A673 (cell line): ENCODE data around the gene AIP.

Experiments used
- EZH2 ChIP-seq: fragments of 200-600 bp; sonication (generic); IDR thresholded peaks from 2 replicates; pipeline ENCODE4 v1.6.1; 2017; ENCODE audit warnings: borderline replicate concordance, low read depth, mild to moderate bottlenecking, mixed read lengths, antibody characterized with exemption, low read length; ENCODE audit not compliant: poor library complexity, severe bottlenecking
- TF ChIP-seq, protein P1 (sequence below): fragments of 300-800, 200-600 bp; sonication (generic); conservative IDR thresholded peaks from 2 replicates; pipeline ENCODE4 v1.5.1; 2017; ENCODE audit warnings: low read depth, mild to moderate bottlenecking, antibody characterized with exemption, low read length, moderate library complexity, mixed read lengths

DNA sequence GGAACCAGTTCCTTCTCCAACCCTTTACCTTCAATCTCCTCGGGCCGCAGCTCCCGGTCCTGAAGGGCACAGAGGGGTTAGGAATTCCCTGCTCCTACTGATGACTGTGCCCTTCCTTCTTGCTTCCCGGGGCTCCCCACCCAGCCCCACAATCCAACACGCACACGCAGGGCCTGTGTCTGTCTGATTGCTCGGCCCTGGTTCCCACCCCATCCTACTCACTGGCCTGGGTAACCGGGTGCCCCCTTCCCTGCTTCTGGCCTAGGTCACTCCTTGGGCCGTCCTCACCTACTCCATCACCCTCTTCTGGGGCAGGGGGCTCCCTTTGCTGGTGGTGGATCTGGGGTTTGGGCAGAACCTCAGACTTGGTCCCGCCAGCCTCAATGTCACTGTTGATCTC is 39.1 kb downstream of the AIP start:
- TF ChIP-seq, protein P1, sequence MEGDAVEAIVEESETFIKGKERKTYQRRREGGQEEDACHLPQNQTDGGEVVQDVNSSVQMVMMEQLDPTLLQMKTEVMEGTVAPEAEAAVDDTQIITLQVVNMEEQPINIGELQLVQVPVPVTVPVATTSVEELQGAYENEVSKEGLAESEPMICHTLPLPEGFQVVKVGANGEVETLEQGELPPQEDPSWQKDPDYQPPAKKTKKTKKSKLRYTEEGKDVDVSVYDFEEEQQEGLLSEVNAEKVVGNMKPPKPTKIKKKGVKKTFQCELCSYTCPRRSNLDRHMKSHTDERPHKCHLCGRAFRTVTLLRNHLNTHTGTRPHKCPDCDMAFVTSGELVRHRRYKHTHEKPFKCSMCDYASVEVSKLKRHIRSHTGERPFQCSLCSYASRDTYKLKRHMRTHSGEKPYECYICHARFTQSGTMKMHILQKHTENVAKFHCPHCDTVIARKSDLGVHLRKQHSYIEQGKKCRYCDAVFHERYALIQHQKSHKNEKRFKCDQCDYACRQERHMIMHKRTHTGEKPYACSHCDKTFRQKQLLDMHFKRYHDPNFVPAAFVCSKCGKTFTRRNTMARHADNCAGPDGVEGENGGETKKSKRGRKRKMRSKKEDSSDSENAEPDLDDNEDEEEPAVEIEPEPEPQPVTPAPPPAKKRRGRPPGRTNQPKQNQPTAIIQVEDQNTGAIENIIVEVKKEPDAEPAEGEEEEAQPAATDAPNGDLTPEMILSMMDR: no peak
- TF ChIP-seq EZH2: no peak
